AG10803 (cell line): Measurements from ENCODE around the gene POU6F1.

Source experiments
- DNase-seq: peaks from one replicate; pipeline ENCODE4 v3.0.0; 2010; ENCODE audit warnings: low read depth
- H3K4me3 ChIP-seq: 2 replicates; pipeline ENCODE4 v1.5.1; 2011; ENCODE audit warnings: mild to moderate bottlenecking, low read length, control low read depth
- CTCF ChIP-seq: conservative IDR thresholded peaks from 2 replicates; pipeline ENCODE4 v1.5.1; 2011; ENCODE audit warnings: mild to moderate bottlenecking, low read length, control low read depth, inconsistent platforms

POU6F1 gene

GRCh38 chr12:51139292-51139844 is 78.5 kb downstream of the POU6F1 start:
- no peak overlapping the region for H3K4me3 ChIP-seq

More at GRCh38 chr12:51139292-51139844, 78.5 kb downstream of the POU6F1 start:
- DNase-seq = no peak
- TF ChIP-seq CTCF = no peak
